HL-60/S4 (cell line): Measurements from ENCODE around the gene GLB1L.
"Not testable (repeated sequence)": the region's sequence is repeated elsewhere in the genome, so short reads cannot be mapped to it uniquely, and the experiment has no call there.

Experiments
- in situ Hi-C: fragments of 300-500 bp; cut with MboI; formaldehyde crosslinking; loops from 2 replicates; pipeline ENCODE4 v1.14.3; 2022; ENCODE audit warnings: low sequenced_read_pairs

GLB1L gene

DNA sequence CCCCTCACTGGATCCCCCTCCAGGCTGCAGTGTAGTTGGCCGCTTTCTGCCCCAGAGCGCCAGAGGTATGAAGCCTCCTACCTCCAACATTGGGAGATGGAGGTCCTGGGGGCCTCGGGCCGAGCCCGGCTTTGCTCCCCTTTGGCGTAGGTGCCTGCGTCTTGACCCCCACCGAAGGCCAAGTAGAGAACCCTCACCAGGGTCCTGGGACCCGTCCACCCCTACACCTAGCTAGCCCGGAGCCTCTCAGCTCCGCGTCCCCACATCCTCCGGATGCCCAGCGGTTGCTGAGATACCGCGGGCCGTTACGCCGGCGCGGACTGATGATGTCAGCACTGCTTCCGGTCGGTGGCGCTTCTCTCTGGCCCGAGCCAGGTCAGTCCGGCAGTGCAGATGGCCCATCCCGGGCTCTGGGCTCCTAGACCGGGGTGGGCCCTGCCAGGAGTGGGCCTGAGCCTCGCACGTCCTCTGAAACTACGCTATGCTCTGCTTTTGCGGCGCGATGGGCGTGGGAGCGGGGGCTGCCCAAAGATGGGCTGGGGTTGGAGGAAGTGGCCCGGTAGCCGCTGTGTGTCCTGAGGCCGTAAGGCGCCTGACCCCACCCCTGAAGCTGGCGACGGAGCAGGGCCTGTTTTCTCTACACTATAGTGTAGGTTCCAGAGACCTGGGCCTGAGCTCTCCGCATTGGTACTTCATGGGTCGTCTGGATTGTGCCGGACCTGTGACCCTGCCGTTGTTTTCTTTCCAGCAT lies at the start of gene GLB1L, which contains the start of gene STK16:
Gene GLB1L (minus strand): TSS at position 297 of the 751 bp plus-strand sequence. CDS start 1,871 bp downstream, outside the sequence.
Gene STK16 (plus strand): TSS at position 332 of the 751 bp plus-strand sequence. CDS start 521 bp downstream, outside the sequence.
- in situ Hi-C loops, result no loop called here

DNA sequence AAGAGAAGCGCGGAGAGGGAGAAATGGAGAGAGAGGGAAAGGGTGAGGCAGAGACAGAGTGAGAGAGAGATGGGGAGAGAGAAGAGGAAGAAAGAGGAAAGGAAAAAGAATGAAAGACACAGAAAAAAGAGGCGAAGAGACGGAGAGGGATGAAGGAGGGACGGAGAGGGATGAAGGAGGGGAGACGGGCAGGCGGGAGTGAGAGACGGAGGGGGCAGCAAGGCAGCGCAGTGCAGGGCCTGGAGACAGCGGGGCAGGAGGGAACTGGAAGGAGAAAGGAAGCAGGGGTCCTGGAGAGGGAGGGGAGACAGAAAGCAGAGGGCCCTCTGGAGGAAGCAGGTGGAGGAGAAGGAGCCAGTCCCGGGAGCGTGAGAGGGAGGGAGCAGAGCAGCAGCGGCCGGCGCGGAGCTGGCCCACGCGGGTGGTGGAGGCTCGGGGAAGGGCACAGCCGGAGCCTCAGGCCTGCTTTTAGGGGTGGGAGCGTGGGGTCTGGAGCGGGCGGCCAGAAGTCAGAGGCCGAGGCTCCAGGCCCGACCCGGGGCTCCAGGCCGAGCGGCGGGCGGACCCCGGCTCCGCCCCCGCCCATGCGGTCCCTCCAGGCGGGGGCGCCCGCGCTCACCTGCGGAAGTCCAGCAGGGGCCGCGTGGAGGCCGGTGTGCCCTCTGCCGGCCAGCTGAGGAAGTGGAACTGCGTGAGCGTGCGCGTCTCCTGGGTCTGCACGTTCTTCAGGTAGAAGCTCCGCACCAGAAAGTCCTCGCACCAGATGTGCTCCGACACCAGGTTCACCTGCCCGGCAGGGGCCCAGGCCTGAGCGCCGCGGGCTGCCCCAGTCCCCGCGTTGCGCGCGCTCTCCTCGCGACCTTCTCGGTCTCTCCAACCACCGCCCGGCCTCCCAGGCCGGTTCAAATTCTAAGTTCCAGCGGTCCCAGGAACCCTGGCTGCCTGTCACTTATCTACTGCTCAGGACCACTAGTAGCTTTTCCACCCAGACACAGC lies 49.4 kb upstream of the GLB1L start:
- in situ Hi-C loops, result loop anchor here (10.0 kb wide), 1 partner anchor 120 kb away; the partner anchor contains the start of genes CNPPD1, RETREG2 and SLC23A3

DNA sequence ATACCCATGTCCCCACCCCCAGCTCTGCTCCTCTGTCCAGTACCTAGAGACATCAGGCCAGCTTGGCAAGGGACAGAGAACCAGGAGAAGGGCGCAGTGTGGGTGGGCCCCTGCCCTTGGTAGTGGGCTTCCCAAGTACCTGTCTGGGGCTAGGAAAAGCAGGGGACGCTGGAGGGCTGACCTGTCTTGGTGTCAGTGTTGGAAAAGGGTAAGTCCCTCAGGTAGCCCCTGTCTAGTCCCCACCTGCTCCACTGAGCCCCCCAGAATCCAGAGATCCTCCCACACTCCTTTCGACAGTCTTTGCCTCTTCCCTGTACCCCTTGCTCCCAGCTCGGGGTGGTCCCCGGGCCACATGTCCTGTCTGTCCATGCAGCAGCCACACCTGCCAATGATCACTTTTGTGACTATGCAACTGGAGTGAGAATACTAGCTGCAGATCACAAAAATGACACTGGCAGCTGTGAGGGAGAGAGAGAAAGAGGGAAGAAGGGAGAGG lies 48.5 kb upstream of the GLB1L start:
- in situ Hi-C loops, result loop anchor here (10.0 kb wide), 1 partner anchor 119 kb away; the partner anchor contains the start of genes CNPPD1, RETREG2 and SLC23A3

DNA sequence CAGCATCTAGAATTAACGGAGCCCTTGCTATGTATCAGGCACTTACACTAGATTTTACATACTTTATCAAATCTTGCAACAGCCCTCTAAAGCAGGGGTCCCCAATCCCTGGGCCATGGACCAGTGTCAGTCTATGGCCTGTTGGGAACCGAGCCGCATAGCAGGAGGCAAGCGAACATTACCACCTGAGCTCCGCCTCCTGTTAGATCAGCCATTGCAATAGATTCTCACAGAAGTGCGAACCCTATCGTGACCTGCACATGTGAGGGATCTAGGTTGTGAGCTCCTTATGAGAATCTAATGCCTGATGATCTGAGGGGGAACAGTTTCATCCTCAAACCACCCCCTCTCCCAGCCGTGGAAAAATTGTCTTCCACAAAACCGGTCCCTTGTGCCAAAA lies 47.4 kb upstream of the GLB1L start:
- in situ Hi-C loops, result loop anchor here (10.0 kb wide), 1 partner anchor 118 kb away; the partner anchor contains the start of genes CNPPD1, RETREG2 and SLC23A3

DNA sequence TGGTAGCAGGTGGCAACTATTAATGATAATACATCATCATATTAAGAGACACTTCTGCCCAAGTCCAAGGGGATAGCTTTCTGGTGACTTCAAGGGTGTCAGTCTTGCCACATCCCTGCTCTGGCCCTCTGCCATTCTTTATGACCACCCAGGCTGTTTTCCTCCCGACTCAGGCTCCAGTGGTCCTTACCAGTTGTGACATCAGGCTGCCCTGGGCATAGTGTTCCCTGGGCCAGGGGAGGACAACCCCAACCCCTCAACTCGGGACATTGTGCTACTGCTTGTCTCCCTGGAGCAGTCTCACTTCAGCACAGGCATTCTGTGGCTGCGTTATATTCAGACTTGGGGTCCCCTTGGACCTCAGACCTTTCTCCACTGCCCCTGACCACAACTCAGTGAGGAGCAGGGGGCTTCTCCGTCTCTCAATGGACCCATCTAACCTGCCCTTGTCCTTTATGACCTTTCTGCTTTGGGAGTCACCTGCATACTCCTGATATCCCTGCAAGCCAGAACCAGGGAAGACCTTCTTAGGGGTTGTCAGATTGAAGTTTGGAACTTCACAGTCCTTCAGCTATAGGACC lies 46.8 kb upstream of the GLB1L start:
- in situ Hi-C loops, result loop anchor here (10.0 kb wide), 1 partner anchor 117 kb away; the partner anchor contains the start of genes CNPPD1, RETREG2 and SLC23A3

DNA sequence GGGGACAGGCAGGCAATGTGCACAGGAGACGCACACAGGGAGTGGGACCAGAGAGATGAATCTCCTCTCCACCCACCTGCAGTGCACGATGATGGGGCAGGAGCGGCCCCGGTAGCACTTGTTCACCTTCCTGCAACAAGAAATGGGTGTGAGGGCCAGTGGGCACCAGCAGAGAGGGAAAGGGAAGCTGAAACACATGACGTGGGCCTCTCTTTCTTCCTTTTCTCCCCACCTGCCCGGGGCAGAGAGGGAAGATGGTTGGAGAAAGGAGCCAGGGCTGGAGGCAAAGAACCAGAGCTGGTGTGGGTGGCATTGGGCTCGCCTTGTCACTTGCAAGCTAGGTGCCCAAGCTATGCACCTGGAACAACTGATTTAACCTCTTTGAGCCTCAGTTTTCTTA lies 46.1 kb upstream of the GLB1L start:
- in situ Hi-C loops, result loop anchor here (10.0 kb wide), 1 partner anchor 117 kb away; the partner anchor contains the start of genes CNPPD1, RETREG2 and SLC23A3

DNA sequence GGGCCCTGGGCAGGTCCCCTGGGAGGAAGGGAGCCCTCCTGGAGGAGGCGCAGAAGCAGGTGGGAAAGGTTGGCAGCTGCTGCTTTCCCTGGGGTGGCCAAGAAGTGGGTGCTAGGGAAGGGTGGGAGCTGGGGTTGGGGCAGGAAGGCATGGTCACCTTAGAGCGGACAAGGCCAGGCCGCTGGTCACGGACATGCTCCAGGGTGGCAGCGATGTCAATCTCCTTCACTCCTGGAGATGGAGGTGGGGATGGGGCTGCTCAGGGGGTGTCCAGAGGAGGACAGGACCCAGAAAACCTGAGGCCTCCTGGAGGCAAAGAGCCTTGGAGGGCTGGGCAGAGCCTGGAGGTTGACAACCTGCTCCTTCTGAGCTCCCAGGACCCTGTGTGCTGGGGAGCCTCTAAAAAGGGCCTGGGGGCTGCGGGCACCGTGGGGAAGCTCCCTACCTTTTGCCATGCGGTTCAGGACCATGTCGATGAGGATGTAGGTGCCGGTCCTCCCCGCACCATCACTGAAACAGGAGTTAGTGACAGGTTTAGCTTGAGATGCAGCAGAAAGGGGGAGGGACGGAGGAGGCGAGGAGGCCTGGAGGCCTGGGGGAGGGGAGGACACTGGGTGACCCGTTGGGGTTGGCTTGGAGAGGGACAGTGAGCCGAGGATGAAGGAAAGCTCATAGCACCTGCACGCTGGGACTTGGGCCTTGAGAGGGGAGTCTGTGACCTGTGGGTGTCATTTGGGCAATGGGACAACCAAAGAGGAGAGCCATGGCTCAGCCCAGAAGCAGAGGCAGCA lies 45.3 kb upstream of the GLB1L start:
- in situ Hi-C loops, result loop anchor here (10.0 kb wide), 1 partner anchor 116 kb away; the partner anchor contains the start of genes CNPPD1, RETREG2 and SLC23A3

DNA sequence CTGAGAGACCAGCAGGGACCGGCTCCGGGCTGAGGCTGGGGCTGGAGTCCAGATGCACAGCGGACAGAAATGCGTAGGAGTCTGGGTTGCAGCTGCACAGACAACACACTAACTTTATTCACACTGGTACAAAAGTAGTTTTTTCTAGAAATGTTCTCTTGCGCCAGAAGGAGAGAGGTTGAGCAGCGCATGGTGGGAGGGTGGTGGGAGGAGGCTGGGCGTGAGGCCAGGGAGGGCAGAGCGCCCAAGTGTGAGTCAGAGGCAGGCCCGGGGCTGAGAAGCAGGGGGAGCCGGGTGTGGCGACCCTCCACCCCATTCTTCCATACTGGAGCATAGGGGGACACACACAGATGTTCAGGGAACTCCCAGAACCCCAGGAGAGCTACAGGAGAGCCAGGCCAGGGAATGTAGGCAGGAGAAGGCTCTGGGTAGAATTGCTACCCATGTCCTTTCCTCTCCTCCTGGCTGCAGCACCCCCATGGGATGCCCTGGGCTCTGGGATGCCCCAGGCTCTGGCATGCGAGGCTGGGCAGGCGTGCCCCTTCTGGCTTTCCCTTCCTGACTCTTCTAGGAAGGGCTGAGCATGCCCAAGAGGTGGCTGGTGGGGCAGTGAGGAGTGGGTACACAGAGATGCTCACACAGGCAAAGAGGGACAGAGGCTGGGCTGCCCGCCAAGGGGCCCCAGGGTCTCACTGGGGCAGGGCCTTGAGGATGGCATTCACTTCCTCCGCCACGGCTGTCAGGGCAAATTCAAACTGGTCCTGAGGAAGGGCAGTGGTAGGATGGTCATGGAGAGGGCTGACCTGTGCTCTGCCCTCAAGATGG lies 44.5 kb upstream of the GLB1L start:
- in situ Hi-C loops, result loop anchor here (10.0 kb wide), 1 partner anchor 115 kb away; the partner anchor contains the start of genes CNPPD1, RETREG2 and SLC23A3

DNA sequence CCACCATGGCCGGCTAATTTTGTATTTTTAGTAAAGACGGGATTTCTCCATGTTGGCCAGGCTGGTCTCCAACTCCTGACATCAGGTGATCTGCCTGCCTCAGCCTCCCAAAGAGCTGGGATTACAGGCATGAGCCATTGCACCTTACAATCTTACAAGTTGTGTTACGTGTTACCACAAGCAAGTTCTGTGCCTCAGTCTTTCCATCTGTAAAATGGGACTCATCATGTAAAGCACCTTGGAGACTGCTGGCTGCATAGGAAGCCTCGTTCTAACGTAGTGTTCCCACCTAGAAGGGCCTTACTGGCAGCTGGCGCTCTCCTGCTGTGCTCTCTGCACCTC lies 43.9 kb upstream of the GLB1L start:
- in situ Hi-C loops, result no loop called here

DNA sequence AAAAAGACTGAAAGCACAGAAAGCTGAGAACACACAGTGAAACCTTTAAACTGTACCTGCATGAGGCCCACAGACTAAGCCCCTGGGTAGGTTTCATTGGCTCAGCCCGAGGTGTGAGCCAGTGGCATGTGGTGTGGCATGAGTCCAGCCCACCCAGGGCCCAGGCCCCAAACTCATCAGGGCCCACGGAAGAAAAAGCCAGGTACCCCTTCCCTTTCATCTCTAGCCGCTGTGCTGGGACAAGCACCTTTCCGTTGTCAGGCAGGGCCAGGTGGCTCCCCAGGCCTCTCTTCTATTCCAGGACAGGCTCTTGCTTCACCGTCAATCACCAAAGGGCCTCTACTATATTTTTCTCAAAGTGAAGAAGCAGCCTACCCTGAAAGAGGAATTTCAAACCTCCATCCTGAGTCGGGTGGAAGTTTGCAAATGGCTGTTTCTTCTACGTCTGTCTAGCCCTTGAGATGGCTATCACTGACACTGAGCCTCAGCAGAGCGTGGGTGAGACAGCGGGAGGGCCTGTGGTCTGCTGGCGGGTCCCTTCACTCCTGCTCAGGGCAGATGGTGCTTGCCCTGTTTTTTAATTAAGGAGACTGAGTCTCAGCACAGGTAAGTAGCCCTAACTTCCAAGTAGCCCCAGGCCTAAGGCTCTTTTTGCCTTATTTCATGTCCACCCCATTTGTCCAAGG lies 42.5 kb upstream of the GLB1L start:
- in situ Hi-C loops, result no loop called here

DNA sequence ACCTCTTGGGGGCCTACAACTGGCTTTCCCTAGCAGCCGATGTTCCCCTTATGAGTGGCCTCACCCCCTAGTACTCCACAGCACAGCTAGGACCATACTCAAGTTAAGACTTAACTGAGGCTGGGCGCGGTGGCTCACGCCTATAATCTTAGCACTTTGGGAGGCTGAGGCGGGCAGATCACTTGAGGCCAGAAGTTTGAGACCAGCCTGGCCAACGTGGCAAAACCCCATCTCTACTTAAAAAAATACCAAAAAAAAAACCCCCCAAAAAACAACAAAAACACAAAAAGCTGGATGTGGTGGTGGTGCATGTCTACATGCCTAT lies 41.8 kb upstream of the GLB1L start:
- in situ Hi-C loops, result not testable (repeated sequence)

DNA sequence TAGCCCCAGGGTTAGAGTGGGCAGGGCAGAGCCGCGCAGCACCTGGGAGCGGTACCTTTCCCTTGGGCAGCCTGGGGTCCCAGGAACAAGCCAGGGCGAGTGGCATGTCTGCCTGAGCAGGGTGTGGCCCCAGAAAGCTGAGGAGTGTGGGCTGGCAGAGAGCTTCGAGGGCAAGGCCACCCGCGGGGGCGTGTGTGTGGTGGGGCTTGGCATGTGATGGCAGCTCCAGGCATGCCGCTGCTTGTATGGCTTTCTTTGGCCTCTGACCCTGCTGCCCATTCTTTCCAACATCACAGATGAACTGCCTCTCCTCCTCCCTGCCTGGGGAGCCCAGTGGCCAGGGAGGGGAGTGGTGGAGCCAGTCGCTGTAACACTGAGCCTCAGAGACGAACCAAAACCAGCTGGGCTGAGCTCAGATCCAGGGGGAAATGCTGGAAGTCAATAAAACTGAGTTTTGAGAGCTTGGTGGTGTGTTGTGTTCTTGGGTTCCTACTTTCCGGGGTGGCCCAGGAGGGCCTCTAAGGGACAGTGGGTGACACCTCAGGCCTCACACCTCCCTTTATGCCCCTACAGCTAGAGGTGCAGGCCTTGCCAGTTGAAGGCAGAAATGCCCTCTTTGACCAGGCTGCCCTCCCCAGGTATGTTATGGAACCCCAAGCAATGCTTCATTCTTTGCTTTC lies 41.3 kb upstream of the GLB1L start:
- in situ Hi-C loops, result no loop called here

DNA sequence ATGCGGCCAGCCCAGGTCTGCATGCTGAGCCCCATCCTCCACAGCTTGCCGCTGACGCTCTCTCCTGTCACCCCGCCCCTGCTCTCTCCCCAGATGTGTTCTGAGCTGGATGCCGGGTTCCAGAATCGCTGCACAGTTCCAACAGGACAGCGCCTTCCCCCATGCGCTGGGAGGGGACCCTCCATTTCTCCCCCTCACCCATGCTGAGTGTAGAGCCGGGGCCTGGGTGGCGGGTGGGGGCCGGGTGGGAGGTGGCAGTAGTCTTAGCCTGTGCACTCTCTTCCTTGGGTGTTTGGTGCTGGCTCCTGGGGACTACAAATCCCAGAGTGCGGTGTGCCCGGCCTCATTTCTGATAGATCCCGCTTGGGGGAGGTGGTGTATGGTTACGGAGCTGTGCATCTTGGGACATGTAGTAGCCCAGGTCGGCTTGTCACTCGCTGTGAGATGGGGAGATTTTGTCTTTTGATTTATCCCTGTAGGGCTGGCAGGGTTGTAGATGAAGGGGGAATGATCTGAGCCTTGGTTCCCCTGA lies 40.7 kb upstream of the GLB1L start:
- in situ Hi-C loops, result no loop called here

DNA sequence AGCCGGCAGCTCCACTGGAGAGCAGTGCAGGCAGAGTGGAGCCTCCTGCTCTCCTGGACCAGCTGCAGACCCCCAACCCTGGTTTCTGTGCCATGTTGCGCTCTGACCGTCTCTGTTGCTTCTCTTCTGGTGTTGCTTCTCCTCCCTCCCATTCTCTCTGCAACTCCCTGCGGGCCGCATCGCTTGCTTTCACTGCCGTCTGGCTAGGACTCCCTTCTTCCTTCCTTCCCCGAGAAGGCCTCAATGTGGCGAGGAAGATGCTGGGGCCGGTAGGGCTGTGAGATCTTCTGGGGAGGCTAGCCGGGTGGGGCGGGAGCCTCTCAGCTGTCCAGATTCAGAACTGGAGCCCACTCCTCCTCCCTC lies 40.1 kb upstream of the GLB1L start:
- in situ Hi-C loops, result no loop called here

DNA sequence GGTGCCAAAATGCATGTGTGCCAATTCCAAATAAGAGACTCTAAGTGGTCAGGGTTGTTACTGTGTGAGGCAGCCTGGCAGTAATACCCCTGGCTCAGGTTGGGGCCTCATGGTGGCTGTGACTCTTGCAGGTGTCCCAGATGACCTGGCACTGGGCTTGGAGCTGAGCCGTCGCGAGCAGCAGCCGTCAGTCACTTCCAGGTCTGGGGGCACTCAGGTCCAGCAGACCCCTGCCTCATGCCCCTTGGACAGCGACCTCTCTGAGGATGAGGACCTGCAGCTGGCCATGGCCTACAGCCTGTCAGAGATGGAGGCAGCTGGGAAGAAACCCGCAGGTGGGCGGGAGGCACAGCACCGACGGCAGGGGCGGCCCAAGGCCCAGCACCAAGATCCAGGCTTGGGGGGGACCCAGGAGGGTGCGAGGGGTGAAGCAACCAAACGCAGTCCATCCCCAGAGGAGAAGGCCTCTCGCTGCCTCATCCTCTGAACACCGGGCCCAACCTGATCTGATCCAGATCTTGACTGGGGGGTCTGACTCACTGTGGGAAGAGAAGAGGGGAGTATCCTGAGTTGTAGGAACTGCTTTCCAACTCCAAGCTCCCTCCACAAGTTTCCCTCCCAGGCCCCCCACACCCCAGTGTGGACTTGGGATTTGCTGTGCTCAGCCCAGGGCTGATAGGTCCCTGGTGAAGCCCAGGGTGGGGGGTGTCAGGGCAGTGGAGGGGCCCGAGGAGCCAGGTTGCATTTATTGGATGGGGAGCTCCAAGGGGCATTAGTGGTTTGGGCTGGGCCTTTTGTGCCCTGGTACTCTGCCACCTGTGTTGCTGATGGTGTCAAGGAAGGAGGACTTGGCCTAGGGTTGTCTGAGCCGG lies 39.5 kb upstream of the GLB1L start:
- in situ Hi-C loops, result no loop called here

DNA sequence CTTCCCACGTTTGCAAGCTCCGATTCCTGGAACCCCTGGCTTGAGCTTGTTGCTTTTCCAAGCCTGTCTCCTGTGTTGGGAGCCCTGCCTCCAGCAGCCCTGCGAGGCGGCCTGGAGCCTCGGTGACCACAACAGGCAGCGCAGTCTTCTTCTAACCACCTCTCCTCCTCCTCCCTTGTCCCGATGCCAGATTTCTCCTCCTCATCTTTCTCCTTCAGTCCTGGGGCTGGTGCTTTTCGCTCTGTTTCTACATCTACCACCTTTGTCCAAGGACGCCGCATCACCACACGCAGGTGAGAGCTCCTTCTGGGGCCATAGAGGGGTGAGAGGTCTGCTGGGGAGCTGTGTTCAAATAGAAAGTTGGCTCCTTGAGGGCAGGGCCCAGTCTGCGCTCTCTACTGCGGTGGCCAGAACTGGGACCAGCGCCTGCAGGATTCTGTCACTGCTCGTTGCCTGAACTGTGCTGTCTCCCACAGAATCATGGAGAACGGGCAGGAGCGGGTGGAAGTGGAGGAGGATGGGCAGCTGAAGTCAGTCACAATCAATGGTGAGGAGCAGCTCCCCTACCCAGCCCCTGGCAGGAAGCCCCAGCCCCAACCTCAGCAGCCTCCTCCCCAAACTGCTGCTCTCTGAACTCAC lies 37.8 kb upstream of the GLB1L start:
- in situ Hi-C loops, result no loop called here
